Measurements from ENCODE around the gene TMEM178B.

GRCh38 chr7:141454338-141454737 lies 380.5 kb downstream of the TMEM178B start:
- TF ChIP-seq CTCF (conservative IDR thresholded peaks at IDR 0.05 in 1 of 2, IDR thresholded peaks at IDR 0.05 in 1 of 2; ENCODE audit: extremely low read depth in 1 of 2, insufficient read depth in 1 of 2, low read depth in 1 of 2, low read length in 2 of 2) (no peak), EZH2 (IDR thresholded peaks at IDR 0.05; ENCODE audit: borderline replicate concordance, low read length) (no peak)
